ENCODE data around the gene POLR1H.

Gene POLR1H

GRCh38 chr6:30097902-30098768 is 37.1 kb downstream of the POLR1H start:
- DNase-seq: no peak

GRCh38 chr6:30100154-30100553 is 39.1 kb downstream of the POLR1H start:
- DNase-seq: no peak

- DNase-seq: no peak
These were observed 39.7 kb downstream of the POLR1H start for GRCh38 chr6:30100585-30101443.

- no peak for DNase-seq
These were observed 40.7 kb downstream of the POLR1H start for GRCh38 chr6:30101444-30102413.

- DNase-seq: no peak
These were observed 41.4 kb downstream of the POLR1H start for GRCh38 chr6:30102414-30102969.

GRCh38 chr6:30102970-30103871 is 42.2 kb downstream of the POLR1H start:
- peak; percentile 51 for DNase-seq

GRCh38 chr6:30103872-30104179 is 42.8 kb downstream of the POLR1H start:
- DNase-seq: no peak

GRCh38 chr6:30104661-30105060 is 43.6 kb downstream of the POLR1H start:
- no peak for DNase-seq

GRCh38 chr6:30111266-30111856 is 50.3 kb downstream of the POLR1H start:
- no peak for DNase-seq

- no peak for DNase-seq
These were observed 51.4 kb downstream of the POLR1H start for GRCh38 chr6:30112402-30112994.

- DNase-seq: no peak
These were observed 52.1 kb downstream of the POLR1H start, which contains the start of gene TRIM31 for GRCh38 chr6:30113003-30113759. TSS of gene TRIM31 (minus strand) at chr6:30113090. CDS start at chr6:30112805, 285 bp downstream.

GRCh38 chr6:30113841-30114240 is 52.8 kb downstream of the POLR1H start:
- DNase-seq: no peak

All from NCI-H1694 treated with DMSO at 0.1 percent for 48 hours (cell line).